ENCODE results near the gene CPOX.

DNA sequence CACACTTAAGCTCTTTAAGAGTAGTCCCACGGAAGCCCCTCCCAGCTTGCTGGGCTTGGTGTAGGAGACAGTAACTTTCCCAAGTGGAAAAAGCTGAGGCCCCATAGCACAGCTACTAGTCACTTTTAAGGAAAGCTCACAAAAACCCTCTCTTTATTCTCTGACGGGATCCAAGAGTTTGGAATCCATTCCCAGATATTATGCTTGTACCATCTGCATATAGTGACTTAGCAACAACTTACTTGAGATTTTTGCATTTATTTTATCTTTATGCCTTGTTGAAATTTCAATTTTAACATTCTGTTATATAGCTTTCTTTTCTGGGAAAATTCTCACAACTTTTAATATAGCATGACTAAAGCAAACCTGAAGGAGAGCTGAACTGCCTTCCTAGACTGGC, 42.2 kb downstream of the CPOX start:
- no peak for TF ChIP-seq REST (IDR thresholded peaks at IDR 0.05; ENCODE audit: low read depth)
- no peak for TF ChIP-seq TAF1 (IDR thresholded peaks at IDR 0.05; ENCODE audit: low read depth)
- no peak for TF ChIP-seq USF1 (IDR thresholded peaks at IDR 0.05)
- no peak for TF ChIP-seq TCF12 (IDR thresholded peaks at IDR 0.05; ENCODE audit: low read depth)
- no peak for TF ChIP-seq FOXM1 (IDR thresholded peaks at IDR 0.05; ENCODE audit: borderline replicate concordance, low read depth)
- no peak for TF ChIP-seq MAX (IDR thresholded peaks at IDR 0.05)
- no peak for TF ChIP-seq CREB1 (IDR thresholded peaks at IDR 0.05; ENCODE audit: low read depth)
- no peak for TF ChIP-seq EP300 (IDR thresholded peaks at IDR 0.05; ENCODE audit: borderline replicate concordance)
- no peak for TF ChIP-seq RAD21 (IDR thresholded peaks at IDR 0.05; ENCODE audit: low read depth)
